Lower leg skin (tissue), 4 donors: ENCODE data around the gene GNAT1. TPM values are rescaled to one million over a fixed set of nuclear protein-coding genes. Genes with fewer than 3 reads are reported as not detected.
A peak's percentile ranks its signal among the peaks of the same experiment; 100 is the strongest.

ENCODE experiments used
- DNase-seq, 2 donors: peaks; one replicate each; pipeline ENCODE4 v3.0.0-alpha.2; 2019; ENCODE audit warnings: low spot score in 2 of 2
- H3K4me3 ChIP-seq: fragments of 200-600 bp; sonication (generic); 2 replicates; pipeline ENCODE4 v1.5.1; 2017; ENCODE audit warnings: mild to moderate bottlenecking, low read depth; ENCODE audit not compliant: poor library complexity, severe bottlenecking
- CTCF ChIP-seq, 3 donors: fragments of 450-650 bp; IDR thresholded peaks; one replicate each; pipeline ENCODE4 v1.5.1; 2016; ENCODE audit warnings: antibody characterized with exemption in 3 of 3, mild to moderate bottlenecking in 3 of 3, moderate library complexity in 2 of 3
- POLR2A ChIP-seq, 2 donors: fragments of 450-650 bp; IDR thresholded peaks; one replicate each; pipeline ENCODE4 v1.6.1; 2016 to 2017; ENCODE audit warnings: antibody characterized with exemption in 2 of 2, mild to moderate bottlenecking in 1 of 2, moderate library complexity in 1 of 2
- WGBS, 2 donors: methylation state at CpG; one replicate each; pipeline ENCODE4 v1.1.5; 2018; 5-methylcytosine and 5-hydroxymethylcytosine counted together
- intact Hi-C: fragments of 100-400 bp; cut with DNase I; formaldehyde crosslinking; loops from one replicate; pipeline ENCODE4 v1.15.0; 2023; ENCODE audit warnings: low total_unique reads
- total RNA-seq, 4 donors: library from RNA; depleted of rRNA; stranded (reverse); fragments of >200 nt; gene quantifications; one replicate each; pipeline ENCODE4 v1.1.0, GENCODE V29; 2016

GNAT1 gene
- total RNA-seq, 4 donors from 2014 or later, result not detected

GRCh38 chr3:50184242-50184978, 7.0 kb upstream of the GNAT1 start:
- no peak overlapping the region for H3K4me3 ChIP-seq
- TF ChIP-seq POLR2A (IDR thresholded peaks at IDR 0.05), result no peak
- no peak for TF ChIP-seq CTCF (IDR thresholded peaks at IDR 0.05)
- no peak for DNase-seq
- 84 to 87% methylated on average over 21 of the region's 21 CpGs for WGBS, 2 donors
- intact Hi-C loops, result no loop called here

- intact Hi-C loops, result no loop called here
- H3K4me3 ChIP-seq, result no peak overlapping the region
- WGBS, 2 donors, result 100% methylated on average over 1 to 2 of the region's 4 CpGs
- TF ChIP-seq CTCF (IDR thresholded peaks at IDR 0.05) (no peak), POLR2A (IDR thresholded peaks at IDR 0.05) (no peak)
- no peak for DNase-seq
Measured at GRCh38 chr3:50185230-50185629, 6.2 kb upstream of the GNAT1 start.

DNA sequence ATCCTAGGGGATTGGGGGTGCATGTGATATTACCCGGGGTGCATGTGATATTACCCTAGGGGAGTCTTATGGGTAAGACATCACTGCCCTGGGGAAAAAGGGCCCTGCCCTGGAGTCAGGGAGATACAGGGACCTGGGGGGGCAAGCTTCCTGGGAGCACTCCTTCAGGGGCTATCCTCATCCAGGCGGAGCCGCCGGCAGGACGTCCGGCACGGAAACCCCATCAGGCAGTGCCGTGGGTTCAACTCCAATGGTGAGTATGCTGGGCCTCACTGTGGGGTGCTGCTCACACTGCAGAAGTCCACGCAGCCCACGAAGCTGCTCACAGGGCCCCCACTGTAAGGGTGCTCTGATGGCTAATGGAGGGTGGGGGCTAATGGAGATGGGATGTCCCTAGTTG, 5.3 kb upstream of the GNAT1 start:
- 85 to 96% methylated on average over 4 to 10 of the region's 10 CpGs for WGBS, 2 donors
- TF ChIP-seq POLR2A (IDR thresholded peaks at IDR 0.05) (no peak), CTCF (IDR thresholded peaks at IDR 0.05) (no peak)
- intact Hi-C loops, result no loop called here
- DNase-seq, result no peak
- H3K4me3 ChIP-seq, result no peak overlapping the region

GRCh38 chr3:50187750-50188149, 3.7 kb upstream of the GNAT1 start:
- DNase-seq, result no peak
- H3K4me3 ChIP-seq, result no peak overlapping the region
- intact Hi-C loops, result loop anchor here (2.0 kb wide), 1 partner anchor 67 kb away; no protein-coding TSS in a partner anchor
- no peak for TF ChIP-seq CTCF (IDR thresholded peaks at IDR 0.05)
- no peak for TF ChIP-seq POLR2A (IDR thresholded peaks at IDR 0.05)
- WGBS, 2 donors, result 89% methylated on average over 18 to 19 of the region's 19 CpGs

- TF ChIP-seq CTCF (IDR thresholded peaks at IDR 0.05), result peak in 1 of 3 donors; percentile 63
- no peak for TF ChIP-seq POLR2A (IDR thresholded peaks at IDR 0.05)
- WGBS, 2 donors, result 7 to 14% methylated on average over 5 of the region's 5 CpGs
- no peak overlapping the region for H3K4me3 ChIP-seq
- intact Hi-C loops, result loop anchor here (2.0 kb wide), 1 partner anchor 68 kb away; no protein-coding TSS in a partner anchor
- DNase-seq, result peak; percentile 62 to 93
Measured at GRCh38 chr3:50189274-50189673, 2.1 kb upstream of the GNAT1 start.
